AG04449 (cell line): Measurements from ENCODE around the gene CISTR.
"Not testable (repeated sequence)": the region's sequence is repeated elsewhere in the genome, so short reads cannot be mapped to it uniquely, and the experiment has no call there.

Source experiments
- CTCF ChIA-PET: fragments of 350-600 bp; formaldehyde crosslinking; extraction: SDS; loops from one replicate; lab custom pipeline; 2021; ENCODE audit warnings: antibody characterized with exemption; lab: Yijun Ruan, JAX
- POLR2A ChIA-PET: fragments of 400-600, 350-600 bp; formaldehyde crosslinking; extraction: SDS; loops from one replicate; lab custom pipeline; 2020; ENCODE audit warnings: antibody characterized with exemption, inconsistent platforms; lab: Yijun Ruan, JAX
- DNase-seq: peaks from one replicate; pipeline ENCODE4 v3.0.0-alpha.2; 2010; ENCODE audit warnings: low read depth, low spot score
- H3K4me3 ChIP-seq: 2 replicates; pipeline ENCODE4 v1.5.1; 2011; ENCODE audit warnings: low read depth, mild to moderate bottlenecking, control low read depth, low read length
- TF ChIP-seq, protein P1 (sequence below): IDR thresholded peaks from one replicate; pipeline ENCODE4 v1.5.1; 2011; ENCODE audit warnings: mild to moderate bottlenecking, moderate library complexity, low read length, control low read depth, inconsistent platforms; ENCODE audit not compliant: insufficient read depth; ENCODE audit errors: missing control alignments

CISTR gene

DNA sequence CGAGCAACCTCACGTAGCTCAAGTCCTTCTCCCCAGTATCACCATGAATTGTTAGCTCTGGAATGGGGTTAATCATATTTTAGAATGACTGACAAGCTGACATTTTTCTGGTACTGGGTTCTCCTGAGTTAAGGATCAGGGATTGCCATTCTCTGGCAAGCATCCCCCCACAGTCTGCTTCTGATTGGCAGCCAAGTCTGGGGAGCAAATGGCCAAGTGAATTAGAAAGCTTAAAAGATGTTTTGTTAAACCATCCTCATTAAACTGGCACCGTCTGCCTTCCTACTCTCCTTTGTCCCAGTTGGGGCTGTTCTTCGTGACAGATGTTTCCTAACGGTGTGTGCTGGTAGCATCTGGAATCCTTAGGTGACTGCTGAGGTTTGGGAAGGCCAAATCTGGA is 17.2 kb upstream of the CISTR start:
- no peak for DNase-seq
- CTCF ChIA-PET: interaction anchor here (0.8 to 3.1 kb wide), 26 partner anchors 12 to 447 kb away, joined by 3 to 33 read pairs (median 4); partner anchors contain the start of gene HOXC10
- TF ChIP-seq, protein P1, sequence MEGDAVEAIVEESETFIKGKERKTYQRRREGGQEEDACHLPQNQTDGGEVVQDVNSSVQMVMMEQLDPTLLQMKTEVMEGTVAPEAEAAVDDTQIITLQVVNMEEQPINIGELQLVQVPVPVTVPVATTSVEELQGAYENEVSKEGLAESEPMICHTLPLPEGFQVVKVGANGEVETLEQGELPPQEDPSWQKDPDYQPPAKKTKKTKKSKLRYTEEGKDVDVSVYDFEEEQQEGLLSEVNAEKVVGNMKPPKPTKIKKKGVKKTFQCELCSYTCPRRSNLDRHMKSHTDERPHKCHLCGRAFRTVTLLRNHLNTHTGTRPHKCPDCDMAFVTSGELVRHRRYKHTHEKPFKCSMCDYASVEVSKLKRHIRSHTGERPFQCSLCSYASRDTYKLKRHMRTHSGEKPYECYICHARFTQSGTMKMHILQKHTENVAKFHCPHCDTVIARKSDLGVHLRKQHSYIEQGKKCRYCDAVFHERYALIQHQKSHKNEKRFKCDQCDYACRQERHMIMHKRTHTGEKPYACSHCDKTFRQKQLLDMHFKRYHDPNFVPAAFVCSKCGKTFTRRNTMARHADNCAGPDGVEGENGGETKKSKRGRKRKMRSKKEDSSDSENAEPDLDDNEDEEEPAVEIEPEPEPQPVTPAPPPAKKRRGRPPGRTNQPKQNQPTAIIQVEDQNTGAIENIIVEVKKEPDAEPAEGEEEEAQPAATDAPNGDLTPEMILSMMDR: no peak
- H3K4me3 ChIP-seq: no peak overlapping the region
- POLR2A ChIA-PET: interaction anchor here (1.0 to 1.6 kb wide), 3 partner anchors 200 to 219 kb away, joined by 3 to 4 read pairs (median 3); no protein-coding TSS in a partner anchor

DNA sequence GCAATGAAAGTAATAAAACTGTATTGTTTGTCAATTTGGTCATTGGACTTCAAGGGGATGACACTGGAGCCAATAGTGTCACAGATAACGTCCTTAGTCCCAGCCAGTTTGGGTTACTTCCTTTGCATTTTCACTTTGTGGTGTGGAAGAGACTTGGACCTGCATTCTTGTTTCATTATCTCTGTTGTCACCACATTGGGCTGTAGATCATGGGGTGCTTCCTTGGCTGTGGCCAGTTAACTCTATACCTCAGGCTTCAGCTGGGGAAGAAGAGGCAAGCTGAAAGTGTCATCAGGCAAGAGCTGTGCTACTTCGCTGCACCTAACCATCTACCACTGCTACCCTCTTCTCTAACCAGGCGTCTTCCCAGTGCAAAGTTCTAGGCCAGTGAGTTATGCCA is 15.1 kb upstream of the CISTR start:
- TF ChIP-seq, protein P1: no peak
- DNase-seq: no peak
- ChIA-PET CTCF (interaction anchor here (1.1 to 3.7 kb wide), 10 partner anchors 10 to 448 kb away, joined by 3 to 41 read pairs (median 8); partner anchors contain the start of genes CISTR, HOXC10 and HOXC9), POLR2A (no interaction called here)
- H3K4me3 ChIP-seq: no peak overlapping the region

DNA sequence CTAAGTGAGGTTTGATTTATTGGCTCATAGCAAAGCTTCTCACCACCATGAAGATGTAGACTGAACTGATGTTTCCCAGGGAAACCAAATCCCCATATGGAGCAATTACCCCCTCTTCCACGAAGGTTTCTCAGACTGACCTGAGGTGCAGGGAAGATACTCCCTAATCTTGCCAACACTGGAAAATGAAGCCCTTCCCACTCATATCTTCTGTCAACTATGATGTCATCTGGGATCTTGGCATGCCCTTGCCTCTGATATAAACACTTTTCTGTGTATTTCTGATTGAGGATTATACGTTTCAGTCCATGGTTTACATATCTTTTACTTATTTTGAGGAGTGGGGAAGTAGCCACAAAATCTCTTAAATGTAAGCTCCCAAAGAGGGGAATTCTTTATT is 14.1 kb upstream of the CISTR start:
- DNase-seq: no peak
- H3K4me3 ChIP-seq: no peak overlapping the region
- ChIA-PET POLR2A (no interaction called here), CTCF (interaction anchor here (0.6 to 3.7 kb wide), 15 partner anchors 9 to 449 kb away, joined by 3 to 41 read pairs (median 5); partner anchors contain the start of genes CISTR and HOXC10)
- TF ChIP-seq, protein P1: no peak

- H3K4me3 ChIP-seq: no peak overlapping the region
- TF ChIP-seq, protein P1: no peak
- ChIA-PET POLR2A (no interaction called here), CTCF (interaction anchor here (1.2 to 3.7 kb wide), 9 partner anchors 7 to 450 kb away, joined by 3 to 41 read pairs (median 9); partner anchors contain the start of gene HOXC10)
- DNase-seq: no peak
Measured at GRCh38 chr12:53764615-53765014, 12.8 kb upstream of the CISTR start.

DNA sequence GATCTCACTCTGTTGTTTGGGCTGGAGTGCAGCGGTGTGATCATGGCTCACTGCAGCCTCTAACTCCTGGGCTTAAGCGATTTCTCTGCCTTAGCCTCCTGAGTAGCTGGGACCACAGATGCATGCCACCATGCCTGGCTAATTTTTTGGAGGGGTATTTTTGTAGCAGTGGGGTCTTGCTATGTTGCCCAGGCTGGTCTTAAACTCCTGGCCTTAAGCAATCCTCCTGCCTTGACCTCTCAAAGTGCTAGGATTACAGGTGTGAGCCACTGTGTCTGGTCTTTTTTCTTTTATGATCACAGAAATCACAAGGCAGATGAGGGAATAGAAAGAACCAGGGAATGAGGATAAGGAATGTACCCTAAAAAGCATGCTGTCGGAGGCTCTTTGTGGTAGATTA is 11.0 kb upstream of the CISTR start:
- POLR2A ChIA-PET, DNase-seq, H3K4me3 ChIP-seq: not testable (repeated sequence)
- CTCF ChIA-PET: interaction anchor here (0.9 to 2.1 kb wide), 3 partner anchors 10 to 428 kb away, joined by 3 to 14 read pairs (median 12); partner anchors contain the start of gene CISTR

- no peak overlapping the region for H3K4me3 ChIP-seq
- TF ChIP-seq, protein P1: no peak
- ChIA-PET POLR2A (no interaction called here), CTCF (interaction anchor here (0.6 to 2.1 kb wide), 5 partner anchors 9 to 453 kb away, joined by 3 to 14 read pairs (median 7); partner anchors contain the start of gene CISTR)
- no peak for DNase-seq
Measured at GRCh38 chr12:53761306-53761705, 9.5 kb upstream of the CISTR start.
